Putamen (tissue), 1 donor: ENCODE results near the gene TUBE1.

Experiments used
- DNase-seq: peaks from one replicate; pipeline ENCODE4 v3.0.0-alpha.2; 2016; ENCODE audit warnings: low spot score

TUBE1 gene

GRCh38 chr6:112033791-112034615, 53.3 kb downstream of the TUBE1 start:
- DNase-seq, result peak; percentile 80

- no peak for DNase-seq
Measured at GRCh38 chr6:112032728-112033127, 54.6 kb downstream of the TUBE1 start.

GRCh38 chr6:112031960-112032359, 55.3 kb downstream of the TUBE1 start:
- DNase-seq, result no peak

- DNase-seq, result no peak
Measured at GRCh38 chr6:112030961-112031660, 56.2 kb downstream of the TUBE1 start.

GRCh38 chr6:112030206-112030960, 56.9 kb downstream of the TUBE1 start:
- no peak for DNase-seq

- DNase-seq, result no peak
Measured at GRCh38 chr6:112029045-112029822, 58.0 kb downstream of the TUBE1 start.

- no peak for DNase-seq
Measured at GRCh38 chr6:112027942-112028674, 59.2 kb downstream of the TUBE1 start.

- no peak for DNase-seq
Measured at GRCh38 chr6:112026933-112027332, 60.3 kb downstream of the TUBE1 start.

- no peak for DNase-seq
Measured at GRCh38 chr6:112024464-112024863, 62.8 kb downstream of the TUBE1 start.

GRCh38 chr6:112022749-112023148, 64.5 kb downstream of the TUBE1 start:
- no peak for DNase-seq

- DNase-seq, result no peak
Measured at GRCh38 chr6:112021691-112022310, 65.5 kb downstream of the TUBE1 start.
